Activated T-helper 1 cell treated with anti-CD3 and anti-CD28 coated beads, Interleukin-12 subunit alpha, Interleukin-12 subunit beta, Interleukin-2, Interleukin-4 antibody, amounts not matched to agents 30 ng/mL and 10 ng/mL and 1 ng/mL, durations not matched to agents 14 hours and 24 hours and 36 hours (primary cell): ENCODE results near the gene GKN1. TPM values are rescaled to one million over a fixed set of nuclear protein-coding genes. Genes with fewer than 3 reads are reported as not detected.
A peak's percentile ranks its signal among the peaks of the same experiment; 100 is the strongest.

Experiments used
- DNase-seq: peaks from one replicate; pipeline ENCODE4 v3.0.0; 2021; ENCODE audit warnings: low spot score
- H3K27ac Mint-ChIP-seq: one replicate; pipeline ENCODE4 v1.8.0; 2021; ENCODE audit warnings: mild to moderate bottlenecking, mixed read lengths
- H3K27me3 Mint-ChIP-seq: one replicate; pipeline ENCODE4 v1.8.0; 2022; ENCODE audit warnings: mild to moderate bottlenecking, moderate library complexity, mixed read lengths; ENCODE audit not compliant: insufficient read depth
- H3K36me3 Mint-ChIP-seq: one replicate; pipeline ENCODE4 v1.8.0; 2021; ENCODE audit warnings: low read depth, mixed read lengths
- H3K4me1 Mint-ChIP-seq: one replicate; pipeline ENCODE4 v1.8.0; 2021; ENCODE audit warnings: low read depth, mixed read lengths
- H3K4me3 Mint-ChIP-seq: one replicate; pipeline ENCODE4 v1.8.0; 2021; ENCODE audit warnings: mild to moderate bottlenecking, moderate library complexity, mixed read lengths
- H3K9me3 Mint-ChIP-seq: one replicate; pipeline ENCODE4 v1.8.0; 2021; ENCODE audit warnings: mixed read lengths
- intact Hi-C: fragments of 100-400 bp; cut with micrococcal nuclease; formaldehyde crosslinking; loops from one replicate; pipeline ENCODE4 v1.15.1; 2024
- total RNA-seq: library from RNA; stranded (reverse); gene quantifications from 2 replicates; pipeline ENCODE4 v1.2.3, GENCODE V29; 2022

Gene GKN1
- total RNA-seq, 1 donor from 2014 or later = not detected

GRCh38 chr2:69013840-69014821, 39.7 kb downstream of the GKN1 start:
- Mint-ChIP-seq H3K27ac (no peak overlapping the region), H3K4me1 (peaks cover 13% of the 10 kb centered on the region), H3K4me3 (peak overlapping the region; percentile 46), H3K36me3 (no peaks in the 10 kb centered on the region), H3K27me3 (peaks cover 70% of the 10 kb centered on the region), H3K9me3 (no peaks in the 10 kb centered on the region)
- intact Hi-C loops = loop anchor here (1.0 to 5.0 kb wide), 2 partner anchors 35 to 72 kb away; no protein-coding TSS in a partner anchor
- no peak for DNase-seq

- intact Hi-C loops = no loop called here
- no peaks in the 10 kb centered on the region for H3K9me3 Mint-ChIP-seq
- no peak overlapping the region for H3K27ac Mint-ChIP-seq
- no peak overlapping the region for H3K4me3 Mint-ChIP-seq
- no peak for DNase-seq
- H3K4me1 Mint-ChIP-seq = peaks cover 13% of the 10 kb centered on the region
- no peaks in the 10 kb centered on the region for H3K36me3 Mint-ChIP-seq
- peaks cover 56% of the 10 kb centered on the region for H3K27me3 Mint-ChIP-seq
These were observed 42.6 kb downstream of the GKN1 start for GRCh38 chr2:69017080-69017479.

GRCh38 chr2:69017835-69018234, 43.4 kb downstream of the GKN1 start:
- intact Hi-C loops = no loop called here
- H3K4me1 Mint-ChIP-seq = peaks cover 8% of the 10 kb centered on the region
- H3K9me3 Mint-ChIP-seq = no peaks in the 10 kb centered on the region
- H3K27ac Mint-ChIP-seq = no peak overlapping the region
- peaks cover 48% of the 10 kb centered on the region for H3K27me3 Mint-ChIP-seq
- H3K4me3 Mint-ChIP-seq = no peak overlapping the region
- H3K36me3 Mint-ChIP-seq = no peaks in the 10 kb centered on the region
- no peak for DNase-seq

GRCh38 chr2:69018678-69019095, 44.3 kb downstream of the GKN1 start:
- intact Hi-C loops = no loop called here
- no peak for DNase-seq
- Mint-ChIP-seq H3K4me3 (no peak overlapping the region), H3K9me3 (no peaks in the 10 kb centered on the region), H3K36me3 (no peaks in the 10 kb centered on the region), H3K27ac (no peak overlapping the region), H3K27me3 (peaks cover 42% of the 10 kb centered on the region), H3K4me1 (peaks cover 7% of the 10 kb centered on the region)

GRCh38 chr2:69020496-69021426, 46.3 kb downstream of the GKN1 start:
- Mint-ChIP-seq H3K27me3 (peaks cover 26% of the 10 kb centered on the region), H3K4me1 (no peaks in the 10 kb centered on the region), H3K9me3 (no peaks in the 10 kb centered on the region), H3K27ac (no peak overlapping the region), H3K4me3 (no peak overlapping the region), H3K36me3 (no peaks in the 10 kb centered on the region)
- no peak for DNase-seq
- intact Hi-C loops = no loop called here

DNA sequence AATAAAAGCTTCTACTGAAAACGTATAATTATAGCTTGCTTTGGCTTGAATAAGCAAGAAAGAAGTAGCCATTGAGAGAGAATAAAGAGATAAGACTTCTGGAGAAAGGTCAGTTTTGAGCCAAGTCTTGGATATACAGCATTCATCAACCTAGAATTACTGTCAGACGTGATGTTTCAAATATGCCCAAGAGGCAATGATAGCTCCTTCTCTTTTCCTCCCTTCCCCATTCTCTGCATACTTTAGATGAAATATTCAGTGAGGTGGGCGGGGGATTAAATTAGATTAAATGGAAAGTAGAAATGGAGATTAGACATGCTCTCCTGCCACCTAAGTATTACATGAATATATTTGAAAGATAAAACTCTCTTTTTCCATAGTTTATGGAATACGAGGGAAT, 47.3 kb downstream of the GKN1 start:
- DNase-seq = no peak
- Mint-ChIP-seq H3K36me3 (no peaks in the 10 kb centered on the region), H3K9me3 (no peaks in the 10 kb centered on the region), H3K27me3 (peaks cover 23% of the 10 kb centered on the region), H3K4me3 (no peak overlapping the region), H3K27ac (no peak overlapping the region), H3K4me1 (no peaks in the 10 kb centered on the region)
- intact Hi-C loops = no loop called here

- Mint-ChIP-seq H3K9me3 (no peaks in the 10 kb centered on the region), H3K4me1 (no peaks in the 10 kb centered on the region), H3K27ac (no peak overlapping the region), H3K36me3 (no peaks in the 10 kb centered on the region), H3K4me3 (no peak overlapping the region), H3K27me3 (peaks cover 26% of the 10 kb centered on the region)
- intact Hi-C loops = no loop called here
- DNase-seq = no peak
These were observed 48.1 kb downstream of the GKN1 start for GRCh38 chr2:69022548-69022947.

GRCh38 chr2:69023236-69023635, 48.8 kb downstream of the GKN1 start:
- Mint-ChIP-seq H3K4me1 (no peaks in the 10 kb centered on the region), H3K27me3 (peaks cover 22% of the 10 kb centered on the region), H3K36me3 (no peaks in the 10 kb centered on the region), H3K4me3 (no peak overlapping the region), H3K9me3 (no peaks in the 10 kb centered on the region), H3K27ac (no peak overlapping the region)
- intact Hi-C loops = no loop called here
- DNase-seq = no peak

- DNase-seq = peak; percentile 8
- Mint-ChIP-seq H3K36me3 (no peaks in the 10 kb centered on the region), H3K27ac (no peak overlapping the region), H3K27me3 (peaks cover 11% of the 10 kb centered on the region), H3K4me1 (no peaks in the 10 kb centered on the region), H3K9me3 (no peaks in the 10 kb centered on the region), H3K4me3 (no peak overlapping the region)
- intact Hi-C loops = loop anchor here (1.0 kb wide), 1 partner anchor 281 kb away; no protein-coding TSS in a partner anchor
These were observed 51.6 kb downstream of the GKN1 start for GRCh38 chr2:69026026-69026425.

DNA sequence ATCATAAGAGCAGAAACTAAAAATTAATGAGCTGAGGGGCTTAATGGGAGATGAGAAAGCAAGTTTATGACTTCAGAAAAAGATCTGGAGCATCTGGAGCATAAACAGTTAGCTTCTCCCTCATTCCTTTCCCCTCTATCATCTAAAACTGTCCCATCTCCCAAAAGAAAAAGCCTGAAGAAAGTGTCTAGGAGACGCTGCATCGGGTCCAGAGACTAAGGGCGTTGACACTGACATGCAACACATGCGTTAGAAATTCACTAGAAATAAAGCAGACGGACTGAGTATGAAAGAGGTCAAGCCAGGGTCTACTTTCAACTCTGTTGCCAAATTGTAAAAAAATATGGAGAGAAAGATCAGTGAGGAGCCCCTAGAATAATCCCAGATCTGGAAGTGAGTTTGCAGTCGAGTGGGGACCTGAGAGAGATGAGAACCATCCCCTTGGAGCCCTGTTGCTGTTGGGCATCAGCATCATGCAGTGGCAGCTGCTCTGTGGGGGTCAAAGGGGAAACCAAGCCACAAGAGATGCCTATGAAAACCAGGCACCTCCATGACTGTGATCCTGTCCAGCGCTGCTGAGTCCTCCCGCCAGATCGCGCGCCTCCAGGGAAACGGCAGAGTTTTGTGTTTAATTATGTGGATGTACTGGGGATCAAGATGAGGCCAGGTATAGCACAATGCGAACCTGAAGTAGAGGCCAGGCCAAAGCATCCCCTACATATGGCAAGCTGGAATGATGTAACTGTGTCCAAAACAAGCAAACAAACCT, 52.4 kb downstream of the GKN1 start:
- DNase-seq = no peak
- Mint-ChIP-seq H3K9me3 (no peaks in the 10 kb centered on the region), H3K36me3 (no peaks in the 10 kb centered on the region), H3K27ac (no peak overlapping the region), H3K4me1 (no peaks in the 10 kb centered on the region), H3K4me3 (no peak overlapping the region), H3K27me3 (peaks cover 18% of the 10 kb centered on the region)
- intact Hi-C loops = loop anchor here (1.0 kb wide), 1 partner anchor 280 kb away; no protein-coding TSS in a partner anchor
